Ovary (tissue), 3 donors: ENCODE results near the gene POGZ.

Source experiments
- POLR2A ChIP-seq: fragments of 450-650 bp; IDR thresholded peaks from one replicate; pipeline ENCODE4 v1.6.1; 2017; ENCODE audit warnings: antibody characterized with exemption, mild to moderate bottlenecking, moderate library complexity
- TF ChIP-seq, protein P1 (sequence below), 3 donors: fragments of 450-650 bp in 2 of 3; fragments of 200-600 bp in 1 of 3; IDR thresholded peaks; one replicate each; pipeline versions ENCODE4 v1.5.1 to v1.8.0; 2016 to 2022; ENCODE audit warnings: antibody characterized with exemption in 3 of 3, mild to moderate bottlenecking in 1 of 3
- donor health status: DM: no; HTN: no; CAD: no.

DNA sequence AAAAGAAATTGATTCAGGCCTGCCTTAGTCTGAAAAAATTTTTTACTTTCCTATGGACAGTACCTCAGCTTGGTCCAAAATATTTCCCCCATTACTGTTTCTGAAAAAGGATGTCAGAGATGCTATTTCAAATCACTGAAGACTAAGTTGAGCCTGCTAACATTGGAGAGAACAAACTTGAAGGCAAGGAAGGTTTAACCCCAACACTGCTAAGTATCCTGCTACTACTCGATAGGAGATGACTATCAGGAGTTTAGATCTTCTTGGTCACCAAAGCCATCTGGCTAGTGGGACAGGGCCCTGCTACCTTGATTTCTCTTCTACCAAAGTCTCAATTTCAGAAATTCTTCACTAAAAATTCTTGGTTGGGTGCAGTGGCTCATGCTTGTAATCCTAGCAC, 22.7 kb upstream of the POGZ start:
- TF ChIP-seq, protein P1, sequence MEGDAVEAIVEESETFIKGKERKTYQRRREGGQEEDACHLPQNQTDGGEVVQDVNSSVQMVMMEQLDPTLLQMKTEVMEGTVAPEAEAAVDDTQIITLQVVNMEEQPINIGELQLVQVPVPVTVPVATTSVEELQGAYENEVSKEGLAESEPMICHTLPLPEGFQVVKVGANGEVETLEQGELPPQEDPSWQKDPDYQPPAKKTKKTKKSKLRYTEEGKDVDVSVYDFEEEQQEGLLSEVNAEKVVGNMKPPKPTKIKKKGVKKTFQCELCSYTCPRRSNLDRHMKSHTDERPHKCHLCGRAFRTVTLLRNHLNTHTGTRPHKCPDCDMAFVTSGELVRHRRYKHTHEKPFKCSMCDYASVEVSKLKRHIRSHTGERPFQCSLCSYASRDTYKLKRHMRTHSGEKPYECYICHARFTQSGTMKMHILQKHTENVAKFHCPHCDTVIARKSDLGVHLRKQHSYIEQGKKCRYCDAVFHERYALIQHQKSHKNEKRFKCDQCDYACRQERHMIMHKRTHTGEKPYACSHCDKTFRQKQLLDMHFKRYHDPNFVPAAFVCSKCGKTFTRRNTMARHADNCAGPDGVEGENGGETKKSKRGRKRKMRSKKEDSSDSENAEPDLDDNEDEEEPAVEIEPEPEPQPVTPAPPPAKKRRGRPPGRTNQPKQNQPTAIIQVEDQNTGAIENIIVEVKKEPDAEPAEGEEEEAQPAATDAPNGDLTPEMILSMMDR (IDR thresholded peaks at IDR 0.05): no peak
- no peak for TF ChIP-seq POLR2A
